GM19463 (cell line): Measurements from ENCODE around the gene REXO5.
A peak's percentile ranks its signal among the peaks of the same experiment; 100 is the strongest.
"Not testable (repeated sequence)": the region's sequence is repeated elsewhere in the genome, so short reads cannot be mapped to it uniquely, and the experiment has no call there.

Experiments used
- ATAC-seq: cut with Tn5 transposase; IDR thresholded peaks from one replicate; pipeline ENCODE4 v1.9.1; 2021; ENCODE audit warnings: mild to moderate bottlenecking, moderate library complexity; ENCODE audit not compliant: unreplicated experiment

REXO5 gene

GRCh38 chr16:20806168-20807050 lies at the start of gene REXO5, which contains the start of gene ERI2:
REXO5 (plus strand) TSS chr16:20806527; CDS start chr16:20806954, 427 bp downstream.
ERI2 (minus strand) TSS chr16:20806472; CDS start chr16:20806430, 42 bp downstream.
- ATAC-seq, result peak; percentile 85

DNA sequence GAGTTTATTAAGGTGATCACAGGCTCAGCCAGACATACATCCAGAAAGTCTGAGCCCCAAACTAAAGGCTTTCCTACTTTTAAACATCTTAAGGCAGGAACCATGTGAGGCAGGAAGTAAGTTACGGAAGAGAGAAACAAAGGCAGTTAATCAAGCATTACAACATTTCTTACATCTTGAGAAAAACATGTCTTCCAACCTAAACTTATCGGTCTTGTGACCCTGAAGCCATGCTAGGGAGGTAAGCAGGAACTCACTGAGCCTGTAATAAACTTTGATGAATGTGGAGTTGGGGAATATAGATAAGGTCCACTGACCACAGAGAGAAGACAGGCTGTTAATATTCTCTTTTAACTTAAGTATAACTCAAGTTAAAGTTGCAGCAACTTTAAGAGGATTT lies 46.0 kb upstream of the REXO5 start:
- ATAC-seq, result no peak

DNA sequence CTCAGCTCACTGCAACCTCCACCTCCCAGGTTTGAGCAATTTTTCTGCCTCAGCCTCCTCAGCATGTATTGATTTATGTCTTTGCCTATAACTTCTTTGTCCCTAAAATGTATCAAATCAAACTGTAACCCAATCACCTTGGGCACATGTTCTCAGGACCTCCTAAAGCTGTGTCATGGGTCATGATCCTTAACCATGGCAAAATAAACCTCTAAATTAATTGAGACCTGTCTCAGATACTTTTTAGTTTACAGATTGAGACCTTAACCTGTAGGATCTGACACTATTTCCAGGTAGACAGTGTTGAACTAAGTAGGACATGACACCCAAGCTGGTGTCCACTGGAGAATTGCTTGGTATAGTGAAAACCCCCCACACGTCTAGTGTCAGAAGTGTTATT lies 45.2 kb upstream of the REXO5 start:
- ATAC-seq, result no peak

DNA sequence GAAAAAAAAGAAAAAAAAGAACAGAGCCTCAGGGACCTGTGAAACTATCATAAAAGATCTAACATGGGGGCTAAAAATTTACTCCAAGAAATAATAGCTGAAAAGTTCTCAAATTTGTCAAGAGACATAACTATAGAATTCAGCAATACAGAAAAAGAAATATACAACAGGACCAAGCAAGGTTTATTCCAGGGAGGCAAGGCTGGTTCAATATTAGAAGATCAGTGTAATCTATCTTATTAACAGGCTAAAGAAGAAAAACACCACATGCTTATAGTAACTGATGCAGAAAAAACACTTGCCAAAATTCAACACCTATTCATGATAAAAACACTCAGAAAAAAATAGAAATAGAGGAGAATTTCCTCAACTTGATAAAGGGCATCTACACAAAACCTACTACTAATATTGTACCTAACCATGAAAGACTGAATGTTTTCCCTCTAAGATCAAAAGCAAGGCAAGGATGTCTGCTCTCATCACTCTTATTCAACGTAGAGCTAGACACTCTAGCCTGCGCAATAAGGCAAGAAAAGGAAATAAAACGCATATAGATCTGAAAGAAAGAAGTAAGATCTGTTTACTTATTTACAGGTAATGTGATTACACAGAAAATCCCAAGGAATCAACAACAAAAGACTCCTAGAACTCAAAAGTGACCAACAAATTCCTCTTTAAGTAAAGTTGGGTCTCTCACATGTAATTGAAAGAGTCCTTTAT lies 43.8 kb upstream of the REXO5 start:
- ATAC-seq, result no peak

- ATAC-seq, result peak; percentile 96
Measured at GRCh38 chr16:20763461-20764232, 42.7 kb upstream of the REXO5 start, which contains the start of gene ACSM3. ACSM3 (plus strand) TSS chr16:20764014; CDS start chr16:20770035, 6,021 bp downstream.

DNA sequence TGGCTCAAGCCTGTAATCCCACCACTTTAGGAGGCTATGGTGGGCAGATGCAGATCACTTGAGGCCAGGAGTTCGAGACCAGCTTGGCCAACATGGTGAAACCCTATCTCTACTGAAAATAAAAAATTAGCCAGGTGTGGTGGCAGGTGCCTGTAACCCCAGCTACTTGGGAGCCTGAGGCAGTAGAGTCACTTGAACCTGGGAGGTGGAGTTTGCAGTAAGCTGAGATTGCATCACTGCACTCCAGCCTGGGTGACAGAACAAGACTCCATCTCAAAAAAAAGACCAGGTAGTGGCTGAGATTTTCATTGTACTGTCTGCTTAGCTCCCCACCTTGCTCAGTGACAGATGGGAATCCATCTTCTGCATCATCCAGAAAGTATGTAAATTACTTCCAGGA lies 41.9 kb upstream of the REXO5 start:
- ATAC-seq, result not testable (repeated sequence)

GRCh38 chr16:20765732-20766131 lies 40.6 kb upstream of the REXO5 start:
- ATAC-seq, result no peak

DNA sequence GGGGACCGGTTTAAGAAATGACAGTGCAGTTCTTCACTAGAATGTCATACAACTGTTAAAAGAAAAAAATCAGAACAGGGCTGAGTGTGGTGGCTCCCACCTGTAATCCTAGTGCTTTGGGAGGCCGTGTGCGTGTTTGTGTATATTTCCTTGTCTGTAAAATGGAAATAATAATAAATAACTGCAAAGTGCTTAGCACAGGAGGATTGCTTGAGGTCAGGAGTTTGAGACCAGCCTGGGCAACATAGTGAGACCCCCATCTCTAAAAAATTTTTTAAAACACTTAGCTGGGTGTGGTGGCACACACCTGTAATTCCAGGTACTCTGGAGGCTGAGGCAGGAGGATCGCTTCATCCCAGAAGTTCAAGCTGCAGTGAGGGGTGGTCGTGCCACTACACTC lies 40.0 kb upstream of the REXO5 start:
- no peak for ATAC-seq

- ATAC-seq, result no peak
Measured at GRCh38 chr16:20767577-20767976, 38.8 kb upstream of the REXO5 start.

DNA sequence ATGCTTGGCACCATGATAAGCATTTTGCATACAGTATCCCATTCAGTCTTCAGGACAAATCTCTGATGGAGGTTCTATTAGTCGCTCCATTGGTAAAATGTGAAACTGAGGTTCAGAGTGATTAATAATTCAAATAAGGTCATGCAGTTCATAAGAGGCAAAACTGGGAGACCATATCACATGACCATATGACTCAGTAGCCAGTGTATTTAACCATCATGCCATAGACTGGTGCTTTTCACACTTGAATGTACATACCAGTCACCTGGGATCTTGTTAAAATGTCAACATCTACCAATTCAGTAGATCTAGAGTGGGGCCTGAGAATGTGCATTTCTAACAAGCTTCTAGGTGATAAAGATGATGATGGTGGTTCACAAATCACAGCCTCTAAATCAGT lies 38.2 kb upstream of the REXO5 start:
- no peak for ATAC-seq

- no peak for ATAC-seq
Measured at GRCh38 chr16:20768818-20769217, 37.5 kb upstream of the REXO5 start.

DNA sequence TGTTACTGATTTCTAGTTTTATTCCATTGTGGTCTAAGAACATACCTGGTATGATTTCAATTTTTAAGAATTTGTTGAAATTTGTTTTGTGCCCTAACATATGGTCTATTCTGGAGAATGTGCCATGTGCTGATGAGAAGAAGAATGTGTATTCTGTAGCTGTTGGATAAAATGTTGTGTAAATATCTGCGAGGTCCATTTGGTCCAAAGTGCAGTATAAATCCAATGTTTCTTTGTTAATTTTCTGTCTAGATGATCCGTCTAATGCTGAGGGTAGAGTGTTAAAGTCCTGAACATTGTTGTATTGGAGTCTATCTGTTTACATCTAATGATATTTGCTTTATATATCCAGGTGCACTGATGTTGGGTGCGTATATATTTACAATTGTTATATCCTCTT lies 32.6 kb upstream of the REXO5 start:
- ATAC-seq, result no peak

- no peak for ATAC-seq
Measured at GRCh38 chr16:20774703-20775362, 31.5 kb upstream of the REXO5 start.

DNA sequence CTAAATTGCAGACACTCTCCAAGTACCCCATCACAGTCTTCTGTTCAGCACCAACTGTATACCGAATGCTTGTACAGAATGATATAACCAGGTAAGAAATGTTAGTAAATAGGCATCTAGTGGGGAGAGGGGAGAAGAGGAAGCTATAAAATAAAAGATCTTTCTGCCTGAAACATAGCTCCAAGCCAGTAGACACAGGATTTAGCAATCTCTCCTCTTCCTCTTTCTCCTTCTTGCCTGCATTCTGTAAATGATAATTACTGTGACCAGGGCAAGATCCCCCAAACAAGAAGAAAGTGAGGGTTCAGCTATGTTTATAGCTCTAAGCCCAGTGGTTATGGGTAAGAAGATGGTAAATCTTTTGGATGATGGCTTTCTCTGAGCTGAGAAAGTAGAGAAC lies 24.6 kb upstream of the REXO5 start:
- no peak for ATAC-seq

- ATAC-seq, result no peak
Measured at GRCh38 chr16:20782470-20782869, 23.9 kb upstream of the REXO5 start.

DNA sequence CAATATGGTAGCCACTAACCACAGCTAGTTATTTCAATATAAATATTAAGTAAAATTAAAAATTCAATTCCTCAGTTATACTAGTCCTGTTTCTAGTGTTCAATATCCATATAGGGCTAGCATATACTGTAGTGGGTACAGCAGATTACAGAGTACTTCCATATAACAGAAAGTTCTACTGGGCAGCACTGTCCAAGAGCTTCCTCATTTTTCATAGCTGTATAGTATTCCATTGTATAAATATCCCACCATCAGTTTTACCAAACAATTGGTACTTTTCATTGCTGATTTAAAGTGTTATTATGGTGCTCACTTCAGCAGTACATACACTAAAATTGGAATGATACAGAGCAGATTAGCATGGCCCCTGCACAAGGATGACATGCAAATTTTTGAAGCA lies 22.1 kb upstream of the REXO5 start:
- ATAC-seq, result no peak

DNA sequence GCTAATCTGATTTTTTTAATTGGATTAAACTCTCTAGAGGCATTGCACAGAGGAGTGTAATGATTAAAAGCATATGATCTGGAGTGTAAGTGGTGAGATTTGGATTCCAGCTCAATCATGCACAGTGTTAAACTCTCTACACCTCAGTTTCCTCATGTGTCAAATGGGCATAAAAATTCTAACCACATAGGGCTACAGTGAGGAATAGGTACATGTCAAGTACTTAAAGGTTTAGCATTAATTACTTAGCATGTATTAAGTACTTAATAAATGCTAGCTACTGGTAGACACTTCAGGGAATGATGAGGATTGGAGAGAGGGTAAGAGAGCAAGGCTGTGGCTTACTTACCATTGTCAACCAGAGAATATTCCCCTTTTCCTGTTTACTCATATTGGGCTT lies 17.2 kb upstream of the REXO5 start:
- ATAC-seq, result no peak

- ATAC-seq, result no peak
Measured at GRCh38 chr16:20791923-20792612, 14.3 kb upstream of the REXO5 start.

DNA sequence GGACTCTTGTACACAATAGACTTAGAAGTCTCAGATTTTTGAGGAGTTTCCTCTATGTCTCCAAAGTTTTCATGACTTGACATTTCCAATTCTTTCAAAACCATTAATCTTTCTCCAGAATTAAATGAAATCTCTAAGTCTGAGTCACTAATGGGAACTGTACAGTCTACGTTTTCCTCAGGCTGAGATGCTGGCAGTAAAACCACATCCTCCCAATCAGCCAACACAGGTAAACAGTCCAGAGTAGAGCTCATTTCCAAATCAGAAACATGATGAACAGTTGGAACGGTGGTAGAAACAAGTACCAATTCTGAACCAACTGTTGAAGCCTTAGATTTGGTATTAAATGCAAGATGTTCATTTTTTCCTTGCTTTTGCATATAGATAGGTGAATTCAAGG lies 8.0 kb upstream of the REXO5 start:
- no peak for ATAC-seq

DNA sequence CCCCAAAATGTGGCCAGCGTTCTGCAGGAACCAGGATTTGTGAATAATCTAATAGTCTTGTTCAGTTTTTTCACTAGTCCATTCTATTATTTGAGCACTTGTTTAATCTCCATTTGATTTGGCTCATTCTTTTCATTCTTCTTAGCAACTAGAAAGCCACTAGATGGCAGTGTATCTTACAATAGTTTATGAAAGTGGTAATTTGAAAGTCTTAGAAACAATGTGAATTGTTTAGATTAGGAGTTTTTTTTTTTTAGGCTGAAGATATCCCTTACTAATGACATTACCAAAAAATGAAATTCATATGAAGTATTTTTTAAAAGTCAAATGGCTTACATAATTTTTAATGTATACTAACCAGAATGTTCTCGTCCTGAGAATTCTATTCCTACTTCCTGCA lies 6.7 kb upstream of the REXO5 start:
- ATAC-seq, result no peak
